OCI-LY7 (cell line): Measurements from ENCODE around the gene PES1. TPM values are rescaled to one million over a fixed set of nuclear protein-coding genes. Genes with fewer than 3 reads are reported as not detected.
A peak's percentile ranks its signal among the peaks of the same experiment; 100 is the strongest.

Source experiments
- BruUV-seq: library from RNA; stranded (reverse); fragments of 400-500 nt; replicated peaks from 2 replicates; lab custom pipeline; 2021; lab: Mats Ljungman, UMichigan
- CTCF ChIA-PET: fragments of 300-600 bp; sonication (Branson Sonifier 250); formaldehyde crosslinking; loops from one replicate; lab custom pipeline; 2022; ENCODE audit warnings: antibody characterized with exemption; ENCODE audit not compliant: unreplicated experiment; lab: Charles Lee
- POLR2A ChIA-PET: fragments of 300-600 bp; sonication (Branson Sonifier 250); formaldehyde crosslinking; loops from one replicate; lab custom pipeline; 2022; ENCODE audit warnings: antibody characterized with exemption; lab: Charles Lee
- DNase-seq: peaks from one replicate; pipeline ENCODE4 v3.0.0-alpha.2; 2015; ENCODE audit warnings: low spot score
- H2AFZ ChIP-seq: fragments of 200-600 bp; sonication (generic), shearing (Covaris generic); 2 replicates; pipeline ENCODE4 v1.6.1; 2014; ENCODE audit warnings: mild to moderate bottlenecking, antibody characterized with exemption, low read length, moderate library complexity
- H3K27ac ChIP-seq: fragments of 200-600 bp; sonication (generic); 2 replicates; pipeline ENCODE4 v1.5.1; 2014; ENCODE audit warnings: mixed run types, low read depth, mild to moderate bottlenecking, moderate library complexity, low read length, inconsistent platforms; ENCODE audit not compliant: poor library complexity, severe bottlenecking
- H3K36me3 ChIP-seq: fragments of 200-600 bp; sonication (generic); 2 replicates; pipeline ENCODE4 v1.6.1; 2014; ENCODE audit warnings: mild to moderate bottlenecking, antibody characterized with exemption, low read length, moderate library complexity, mixed read lengths; ENCODE audit not compliant: insufficient read depth
- H3K4me1 ChIP-seq: fragments of 200-600 bp; sonication (generic); 2 replicates; pipeline ENCODE4 v1.5.1; 2014; ENCODE audit warnings: mild to moderate bottlenecking, low read length; ENCODE audit not compliant: insufficient read depth, poor library complexity, severe bottlenecking
- H3K4me2 ChIP-seq: fragments of 200-600 bp; sonication (generic); 2 replicates; pipeline ENCODE4 v1.6.1; 2014; ENCODE audit warnings: mild to moderate bottlenecking, low read length
- H3K4me3 ChIP-seq: fragments of 200-600 bp; sonication (generic); 2 replicates; pipeline ENCODE4 v1.5.1; 2014; ENCODE audit warnings: mild to moderate bottlenecking, low read depth, low read length; ENCODE audit not compliant: poor library complexity, severe bottlenecking
- H3K79me2 ChIP-seq: fragments of 200-600 bp; sonication (generic); 2 replicates; pipeline ENCODE4 v1.6.1; 2016; ENCODE audit warnings: low read depth, mild to moderate bottlenecking, low read length, moderate library complexity, mixed read lengths; ENCODE audit not compliant: insufficient read depth
- H3K9me2 ChIP-seq: fragments of 200-600 bp; sonication (generic); 2 replicates; pipeline ENCODE4 v1.6.1; 2016; ENCODE audit warnings: mild to moderate bottlenecking, low read length, mixed read lengths; ENCODE audit not compliant: insufficient read depth
- H3K9me3 ChIP-seq: fragments of 200-600 bp; sonication (generic); 2 replicates; pipeline ENCODE4 v1.6.1; 2014; ENCODE audit warnings: mild to moderate bottlenecking, mixed run types, low read length, mixed read lengths
- H4K20me1 ChIP-seq: fragments of 200-600 bp; sonication (generic); 2 replicates; pipeline ENCODE4 v1.6.1; 2014; ENCODE audit warnings: mild to moderate bottlenecking, antibody characterized with exemption, low read length, moderate library complexity, mixed read lengths; ENCODE audit not compliant: insufficient read depth
- CTCF ChIP-seq: fragments of 200-600 bp; sonication (generic); conservative IDR thresholded peaks from 2 replicates; pipeline ENCODE4 v1.5.1; 2014; ENCODE audit warnings: mild to moderate bottlenecking, antibody characterized with exemption, low read length, moderate library complexity, mixed read lengths
- EZH2phosphoT487 ChIP-seq: fragments of 200-600 bp; sonication (generic); IDR thresholded peaks from 2 replicates; pipeline ENCODE4 v1.6.1; 2018; ENCODE audit warnings: low read depth, borderline replicate concordance, mild to moderate bottlenecking, mixed run types, antibody characterized with exemption, low read length, moderate library complexity, mixed read lengths
- intact Hi-C: fragments of 100-400 bp; cut with micrococcal nuclease; formaldehyde crosslinking; loops from one replicate; pipeline ENCODE4 v1.10.0; 2022; ENCODE audit not compliant: unreplicated experiment
- total RNA-seq, 2 experiments: library from RNA; depleted of rRNA in 1 of 2; stranded (reverse); fragments of >200 nt in 1 of 2; shearing (Covaris generic) in 1 of 2; gene quantifications; 2 replicates each; pipeline ENCODE4 v1.2.3, GENCODE V29; 2014 to 2022

PES1 gene
- total RNA-seq, 2 experiments from 2014 or later, result 78.2 to 107 TPM

GRCh38 chr22:30602049-30602448 lies 10.3 kb upstream of the PES1 start:
- no peaks in the 10 kb centered on the region for H4K20me1 ChIP-seq
- ChIA-PET POLR2A (interaction anchor here (0.7 to 1.6 kb wide), 2 partner anchors 11 to 555 kb away, joined by 3 to 5 read pairs; partner anchors contain the start of gene PES1), CTCF (no interaction called here)
- no peaks in the 10 kb centered on the region for H3K9me3 ChIP-seq
- no TSS peak for BruUV-seq
- H3K4me2 ChIP-seq, result no peak overlapping the region
- peak; percentile 49 for DNase-seq
- no peak overlapping the region for H3K4me3 ChIP-seq
- H3K79me2 ChIP-seq, result no peaks in the 10 kb centered on the region
- no peaks in the 10 kb centered on the region for H3K36me3 ChIP-seq
- H3K9me2 ChIP-seq, result no peaks in the 10 kb centered on the region
- TF ChIP-seq EZH2phosphoT487 (no peak), CTCF (peak; percentile 68)
- no peak overlapping the region for H3K27ac ChIP-seq
- peaks cover 19% of the 10 kb centered on the region for H3K4me1 ChIP-seq
- H2AFZ ChIP-seq, result no peak overlapping the region
- intact Hi-C loops, result no loop called here

GRCh38 chr22:30601464-30601863 lies 9.8 kb upstream of the PES1 start:
- intact Hi-C loops, result no loop called here
- POLR2A ChIA-PET, result interaction anchor here (0.7 to 1.6 kb wide), 2 partner anchors 10 to 556 kb away, joined by 3 to 5 read pairs; partner anchors contain the start of gene PES1
- Histone ChIP-seq H3K4me3 (no peak overlapping the region), H4K20me1 (no peaks in the 10 kb centered on the region), H3K9me2 (no peaks in the 10 kb centered on the region), H3K27ac (no peak overlapping the region), H3K4me1 (peaks cover 14% of the 10 kb centered on the region), H3K9me3 (no peaks in the 10 kb centered on the region), H3K36me3 (no peaks in the 10 kb centered on the region), H2AFZ (no peak overlapping the region), H3K79me2 (no peaks in the 10 kb centered on the region), H3K4me2 (no peak overlapping the region)
- no peak for TF ChIP-seq EZH2phosphoT487
- no peak for TF ChIP-seq CTCF
- no peak for DNase-seq
- no TSS peak for BruUV-seq
- CTCF ChIA-PET, result no interaction called here

GRCh38 chr22:30600921-30601320 lies 9.2 kb upstream of the PES1 start:
- BruUV-seq, result no TSS peak
- TF ChIP-seq CTCF, result no peak
- no peak for TF ChIP-seq EZH2phosphoT487
- intact Hi-C loops, result no loop called here
- H3K79me2 ChIP-seq, result no peaks in the 10 kb centered on the region
- no peak overlapping the region for H2AFZ ChIP-seq
- no peaks in the 10 kb centered on the region for H4K20me1 ChIP-seq
- DNase-seq, result no peak
- ChIA-PET POLR2A (interaction anchor here (1.6 kb wide), 1 partner anchor 10 kb away, joined by 5 read pairs; the partner anchor contains the start of gene PES1), CTCF (no interaction called here)
- H3K4me3 ChIP-seq, result no peak overlapping the region
- no peaks in the 10 kb centered on the region for H3K9me3 ChIP-seq
- H3K4me2 ChIP-seq, result no peak overlapping the region
- no peaks in the 10 kb centered on the region for H3K9me2 ChIP-seq
- no peaks in the 10 kb centered on the region for H3K36me3 ChIP-seq
- peaks cover 8% of the 10 kb centered on the region for H3K4me1 ChIP-seq
- no peak overlapping the region for H3K27ac ChIP-seq
